ENCODE results near the gene POU2F1.
"Not testable (repeated sequence)": the region's sequence is repeated elsewhere in the genome, so short reads cannot be mapped to it uniquely, and the experiment has no call there.

POU2F1 gene

GRCh38 chr1:167205306-167206050, 15.2 kb upstream of the POU2F1 start:
- not testable (repeated sequence) for DNase-seq (ENCODE audit: low read depth in 2 of 3, low spot score in 2 of 3)

GRCh38 chr1:167206166-167206835, 14.4 kb upstream of the POU2F1 start:
- DNase-seq (ENCODE audit: low read depth in 2 of 3, low spot score in 2 of 3), result no peak

- no peak for DNase-seq (ENCODE audit: low read depth in 2 of 3, low spot score in 2 of 3)
These were observed 12.6 kb upstream of the POU2F1 start for GRCh38 chr1:167207940-167208623.

GRCh38 chr1:167208624-167208976, 12.1 kb upstream of the POU2F1 start:
- DNase-seq (ENCODE audit: low read depth in 2 of 3, low spot score in 2 of 3), result no peak

- DNase-seq (ENCODE audit: low read depth in 2 of 3, low spot score in 2 of 3), result no peak
These were observed 11.6 kb upstream of the POU2F1 start for GRCh38 chr1:167209044-167209443.

GRCh38 chr1:167210966-167211674, 9.6 kb upstream of the POU2F1 start:
- DNase-seq (ENCODE audit: low read depth in 2 of 3, low spot score in 2 of 3), result no peak

- DNase-seq (ENCODE audit: low read depth in 2 of 3, low spot score in 2 of 3), result no peak
These were observed 8.7 kb upstream of the POU2F1 start for GRCh38 chr1:167212025-167212424.

- DNase-seq (ENCODE audit: low read depth in 2 of 3, low spot score in 2 of 3), result no peak
These were observed 3.9 kb upstream of the POU2F1 start for GRCh38 chr1:167216809-167217208.

GRCh38 chr1:167219194-167219593, 1.5 kb upstream of the POU2F1 start:
- DNase-seq (ENCODE audit: low read depth in 2 of 3, low spot score in 2 of 3), result no peak

- peak; percentile 68 to 77 (median 76) for DNase-seq (ENCODE audit: low read depth in 2 of 3, low spot score in 2 of 3)
These were observed 795 bp upstream of the POU2F1 start for GRCh38 chr1:167219646-167220536.

GRCh38 chr1:167221126-167221737, 546 bp downstream of the POU2F1 start:
- DNase-seq (ENCODE audit: low read depth in 2 of 3, low spot score in 2 of 3), result no peak

- DNase-seq (ENCODE audit: low read depth in 2 of 3, low spot score in 2 of 3), result peak; percentile 32 to 54 (median 49)
These were observed 1.3 kb downstream of the POU2F1 start for GRCh38 chr1:167221738-167222610.

GRCh38 chr1:167223144-167224103, 2.7 kb downstream of the POU2F1 start:
- no peak for DNase-seq (ENCODE audit: low read depth in 2 of 3, low spot score in 2 of 3)

- not testable (repeated sequence) for DNase-seq (ENCODE audit: low read depth in 2 of 3, low spot score in 2 of 3)
These were observed 4.1 kb downstream of the POU2F1 start for GRCh38 chr1:167224734-167225235.

- no peak for DNase-seq (ENCODE audit: low read depth in 2 of 3, low spot score in 2 of 3)
These were observed 5.2 kb downstream of the POU2F1 start for GRCh38 chr1:167225920-167226319.

- DNase-seq (ENCODE audit: low read depth in 2 of 3, low spot score in 2 of 3), result no peak
These were observed 7.3 kb downstream of the POU2F1 start for GRCh38 chr1:167227934-167228378.

- no peak for DNase-seq (ENCODE audit: low read depth in 2 of 3, low spot score in 2 of 3)
These were observed 9.2 kb downstream of the POU2F1 start for GRCh38 chr1:167229719-167230385.
